ENCODE results near the gene ARHGEF12.

DNA sequence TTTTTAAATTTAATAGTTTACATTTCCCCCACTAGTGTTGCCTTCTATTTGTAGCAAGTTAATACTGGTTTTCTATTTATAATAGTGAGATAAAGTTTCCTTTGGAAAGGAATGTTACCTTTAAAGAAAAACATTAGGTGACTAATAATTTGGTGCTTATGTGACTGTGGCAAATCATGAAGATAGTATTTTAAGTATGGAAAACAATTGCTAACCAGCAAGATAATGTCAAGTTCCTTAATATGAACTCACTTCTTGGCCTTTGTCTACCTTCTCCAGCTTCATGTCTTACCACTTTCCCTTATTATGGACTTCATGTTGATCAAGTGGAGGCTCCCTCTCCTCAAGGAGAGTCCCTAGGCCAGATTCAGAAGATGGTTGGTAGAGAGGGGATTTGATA lies 27.2 kb downstream of the ARHGEF12 start:
- TF ChIP-seq CTCF (conservative IDR thresholded peaks at IDR 0.05; ENCODE audit: low read depth, low read length) (no peak), EZH2 (IDR thresholded peaks at IDR 0.05; ENCODE audit: low read length, unreplicated experiment) (no peak)
